ENCODE measurements around the gene CACNA2D1.
"Not testable (repeated sequence)": the region's sequence is repeated elsewhere in the genome, so short reads cannot be mapped to it uniquely, and the experiment has no call there.

The CACNA2D1 gene

GRCh38 chr7:82434275-82435022 lies 9.1 kb downstream of the CACNA2D1 start:
- DNase-seq, result no peak

GRCh38 chr7:82433507-82433906 lies 10.1 kb downstream of the CACNA2D1 start:
- DNase-seq, result no peak

- DNase-seq, result not testable (repeated sequence)
Observed at GRCh38 chr7:82432743-82433142, 10.8 kb downstream of the CACNA2D1 start.

- no peak for DNase-seq
Observed at GRCh38 chr7:82430500-82431465, 12.8 kb downstream of the CACNA2D1 start.

GRCh38 chr7:82429408-82429807 lies 14.2 kb downstream of the CACNA2D1 start:
- no peak for DNase-seq

- DNase-seq, result no peak
Observed at GRCh38 chr7:82428186-82428961, 15.2 kb downstream of the CACNA2D1 start.

GRCh38 chr7:82423446-82423845 lies 20.1 kb downstream of the CACNA2D1 start:
- no peak for DNase-seq

- DNase-seq, result no peak
Observed at GRCh38 chr7:82419200-82419599, 24.4 kb downstream of the CACNA2D1 start.

GRCh38 chr7:82417898-82418297 lies 25.7 kb downstream of the CACNA2D1 start:
- no peak for DNase-seq

- no peak for DNase-seq
Observed at GRCh38 chr7:82416402-82416801, 27.2 kb downstream of the CACNA2D1 start.

- DNase-seq, result no peak
Observed at GRCh38 chr7:82414389-82414788, 29.2 kb downstream of the CACNA2D1 start.

GRCh38 chr7:82413237-82413636 lies 30.3 kb downstream of the CACNA2D1 start:
- DNase-seq, result no peak

- DNase-seq, result no peak
Observed at GRCh38 chr7:82411732-82412131, 31.8 kb downstream of the CACNA2D1 start.

- no peak for DNase-seq
Observed at GRCh38 chr7:82410461-82410860, 33.1 kb downstream of the CACNA2D1 start.

GRCh38 chr7:82406937-82407336 lies 36.6 kb downstream of the CACNA2D1 start:
- DNase-seq, result no peak

- DNase-seq, result no peak
Observed at GRCh38 chr7:82405301-82405700, 38.3 kb downstream of the CACNA2D1 start.

- DNase-seq, result no peak
Observed at GRCh38 chr7:82404652-82405051, 38.9 kb downstream of the CACNA2D1 start.

GRCh38 chr7:82404094-82404493 lies 39.5 kb downstream of the CACNA2D1 start:
- DNase-seq, result no peak

- DNase-seq, result no peak
Observed at GRCh38 chr7:82397879-82398524, 45.6 kb downstream of the CACNA2D1 start.

GRCh38 chr7:82396343-82396742 lies 47.2 kb downstream of the CACNA2D1 start:
- DNase-seq, result no peak

GRCh38 chr7:82395147-82395546 lies 48.4 kb downstream of the CACNA2D1 start:
- no peak for DNase-seq

GRCh38 chr7:82393840-82394220 lies 49.7 kb downstream of the CACNA2D1 start:
- DNase-seq, result no peak
